Activated effector memory CD4-positive, alpha-beta T cell treated with Interleukin-2 at 50 U/mL for 16 hours (primary cell): ENCODE data around the gene FAM13A.
"Not testable (repeated sequence)": the region's sequence is repeated elsewhere in the genome, so short reads cannot be mapped to it uniquely, and the experiment has no call there.

Experiments used
- DNase-seq: peaks from one replicate; pipeline ENCODE4 v3.0.0-alpha.2; 2020

FAM13A gene

GRCh38 chr4:88955580-88956380 is 101.2 kb downstream of the FAM13A start:
- no peak for DNase-seq

DNA sequence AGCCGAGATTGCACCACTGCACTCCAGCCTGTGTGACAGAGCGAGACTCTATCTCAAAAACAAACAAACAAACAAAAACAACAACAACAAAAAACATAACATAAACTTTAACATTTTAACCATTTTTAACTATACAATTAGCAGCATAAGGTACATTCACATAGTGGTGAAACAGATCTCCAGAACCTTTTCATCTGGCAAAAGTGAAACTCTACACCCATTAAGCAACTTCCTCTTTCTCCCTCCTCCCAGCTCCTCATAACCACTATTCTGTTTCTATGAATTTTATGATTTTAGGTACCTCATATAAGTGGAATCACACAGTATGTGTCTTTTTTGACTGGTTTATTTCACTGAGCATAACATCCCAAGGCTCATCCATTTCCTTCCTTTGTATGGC is 103.6 kb downstream of the FAM13A start:
- DNase-seq: no peak

DNA sequence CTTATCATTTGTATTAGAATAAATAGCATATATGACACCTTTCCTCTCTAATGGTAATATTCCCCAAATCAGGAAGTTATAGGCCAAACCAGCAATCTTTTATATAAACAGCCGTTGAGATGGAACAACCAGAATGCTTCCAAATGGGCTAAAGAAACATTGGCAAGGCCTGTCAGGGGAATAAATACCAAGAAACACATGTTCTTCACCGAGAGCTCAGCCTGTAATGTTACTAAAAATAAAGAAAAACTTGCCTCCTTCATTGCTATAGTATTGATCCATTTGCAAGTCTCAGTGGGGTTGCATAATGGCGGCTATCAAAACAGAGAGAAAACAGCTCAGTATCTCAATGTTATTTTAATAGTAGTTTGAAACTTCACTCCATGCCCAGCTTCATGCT is 104.9 kb downstream of the FAM13A start:
- no peak for DNase-seq

GRCh38 chr4:88949605-88950004 is 107.4 kb downstream of the FAM13A start:
- DNase-seq: no peak

DNA sequence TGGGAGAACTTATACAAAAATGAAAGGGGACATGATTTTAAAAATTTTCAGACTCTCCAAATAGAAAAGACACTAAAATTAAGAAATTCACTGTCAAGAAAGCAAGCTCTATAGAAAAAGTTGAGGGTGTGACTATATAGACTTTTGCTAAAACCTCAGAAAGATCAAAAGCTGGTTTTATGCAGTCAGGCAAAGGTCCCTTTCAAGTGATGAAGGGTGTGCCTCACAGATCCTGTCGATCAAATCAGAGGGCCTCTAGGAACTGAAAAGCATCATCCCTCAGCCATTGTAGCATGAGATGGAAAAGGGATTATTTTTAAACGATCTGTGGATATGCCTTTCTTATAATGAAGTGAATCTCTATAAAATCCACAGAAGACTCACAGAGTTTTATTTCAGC is 116.5 kb downstream of the FAM13A start:
- no peak for DNase-seq

GRCh38 chr4:88939697-88940096 is 117.3 kb downstream of the FAM13A start:
- DNase-seq: no peak

DNA sequence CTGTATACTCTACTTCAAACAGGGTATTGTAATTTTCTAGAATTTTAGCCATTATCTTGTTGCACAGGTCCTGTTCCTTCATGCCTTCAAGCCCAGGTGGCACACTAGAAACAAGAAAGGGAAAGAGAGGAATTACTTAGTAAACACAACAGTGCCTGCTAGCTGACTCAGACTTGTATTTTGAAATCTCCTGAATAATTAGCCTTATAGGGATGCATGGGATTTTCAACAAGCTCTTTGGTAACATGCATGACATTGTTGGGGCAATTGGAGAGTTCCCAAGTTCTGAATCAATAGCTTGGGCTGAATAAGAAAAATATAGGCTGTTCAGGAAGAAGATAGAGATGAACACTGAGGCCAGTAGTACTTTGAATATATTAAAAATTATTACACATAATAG is 118.8 kb downstream of the FAM13A start:
- no peak for DNase-seq

GRCh38 chr4:88937081-88937480 is 119.9 kb downstream of the FAM13A start:
- no peak for DNase-seq

GRCh38 chr4:88933414-88934160 is 123.4 kb downstream of the FAM13A start:
- no peak for DNase-seq

DNA sequence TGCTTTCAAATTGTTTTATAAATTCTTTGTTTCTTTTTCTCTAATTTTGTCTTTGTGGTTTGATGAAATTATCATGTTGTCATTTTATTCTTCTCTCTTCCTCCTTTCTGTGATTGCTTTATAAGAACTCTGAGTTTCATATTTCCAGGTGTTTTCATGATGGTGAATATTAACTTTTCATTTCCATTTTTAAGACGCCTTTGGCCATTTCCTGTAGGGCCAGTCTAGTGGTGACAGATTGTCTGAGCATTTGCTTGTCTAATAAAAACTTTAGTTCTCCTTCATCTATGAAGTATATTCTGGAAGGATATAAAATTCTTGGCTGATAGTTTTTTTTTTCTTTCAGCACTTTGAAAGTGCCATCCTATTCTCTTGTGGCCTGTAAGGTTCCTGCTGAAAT is 128.1 kb downstream of the FAM13A start:
- no peak for DNase-seq

DNA sequence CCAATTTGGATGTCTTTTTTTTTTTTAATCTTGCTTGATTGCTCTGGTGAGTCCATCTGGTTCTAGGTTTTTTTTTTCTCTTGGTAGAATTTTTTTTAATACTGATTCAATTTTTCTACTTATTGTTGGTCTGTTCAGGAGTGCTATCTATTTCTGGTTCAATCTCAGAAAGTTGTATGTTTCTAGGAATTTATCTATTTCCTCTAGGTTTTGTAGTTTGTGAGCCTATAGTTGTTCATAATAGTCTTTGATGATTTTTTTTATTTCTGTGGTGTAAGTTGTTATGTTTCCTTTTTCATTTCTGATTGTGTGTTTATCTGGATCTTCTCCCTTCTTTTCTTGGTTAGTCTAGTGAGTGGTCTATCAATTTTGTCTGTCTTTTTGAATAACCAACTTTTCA is 129.6 kb downstream of the FAM13A start:
- no peak for DNase-seq

GRCh38 chr4:88919056-88919455 is 137.9 kb downstream of the FAM13A start:
- DNase-seq: no peak

DNA sequence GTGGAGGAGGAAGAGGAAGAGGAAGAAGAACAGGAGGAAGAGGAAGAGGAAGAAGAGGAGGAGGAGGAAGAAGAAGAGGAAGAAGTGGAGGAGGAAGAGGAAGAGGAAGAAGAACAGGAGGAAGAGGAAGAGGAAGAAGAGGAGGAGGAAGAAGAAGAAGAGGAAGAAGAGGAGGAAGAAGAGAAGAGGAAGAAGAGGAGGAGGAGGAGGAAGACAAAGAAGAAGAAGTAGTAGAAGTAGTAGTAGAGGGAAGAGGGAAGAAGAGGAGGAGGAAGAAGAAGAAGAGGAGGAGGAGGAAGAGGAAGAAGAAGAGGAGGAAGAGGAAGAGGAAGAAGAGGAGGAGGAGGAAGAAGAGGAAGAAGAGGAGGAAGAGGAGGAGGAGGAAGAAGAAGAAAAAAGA is 143.8 kb downstream of the FAM13A start:
- not testable (repeated sequence) for DNase-seq

DNA sequence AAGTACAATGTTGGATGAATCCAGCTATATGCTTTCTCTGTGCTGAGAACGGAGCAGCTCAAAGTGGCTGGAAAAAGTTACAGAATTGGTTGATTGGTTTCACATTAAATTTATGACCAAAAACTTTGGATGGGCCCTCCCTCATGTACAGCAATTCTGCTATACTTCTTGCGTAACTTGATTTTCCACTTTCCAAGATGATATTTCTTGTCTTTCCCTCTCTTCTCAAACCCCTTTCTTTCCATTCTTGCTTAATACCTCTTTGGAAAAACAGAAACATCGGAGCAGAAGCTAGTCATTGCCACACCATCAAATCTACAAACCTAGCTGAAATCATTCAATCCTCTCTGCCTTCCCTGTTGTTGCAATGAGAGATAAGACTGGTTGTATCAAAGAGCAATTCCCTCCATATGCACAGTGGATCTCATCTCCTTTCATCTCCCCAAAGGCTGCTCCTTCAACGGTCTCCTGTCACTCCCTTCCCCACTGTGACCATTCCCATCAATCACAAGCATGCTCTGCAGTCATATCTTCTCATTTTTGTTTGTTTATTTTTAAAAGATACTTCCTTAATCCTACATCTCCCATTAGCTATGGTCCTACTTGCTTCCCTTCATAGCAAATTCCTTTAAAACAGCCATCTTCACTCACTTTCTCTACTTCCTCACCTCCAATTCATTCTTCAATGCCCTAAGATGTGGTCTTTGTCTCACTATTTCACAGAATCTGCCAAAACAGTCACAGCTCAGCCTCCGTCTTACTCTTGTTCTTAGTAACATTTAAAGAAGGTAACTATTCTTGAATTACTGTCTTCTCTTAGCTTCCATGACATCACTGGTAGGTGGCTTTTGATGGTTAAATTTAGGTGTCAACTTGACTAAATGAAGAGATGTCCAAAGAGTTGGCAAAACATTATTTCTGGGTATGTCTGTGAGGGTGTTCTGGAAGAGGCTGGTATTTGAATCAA is 145.5 kb downstream of the FAM13A start:
- no peak for DNase-seq

- no peak for DNase-seq
Measured at GRCh38 chr4:88910101-88910500, 146.9 kb downstream of the FAM13A start.

DNA sequence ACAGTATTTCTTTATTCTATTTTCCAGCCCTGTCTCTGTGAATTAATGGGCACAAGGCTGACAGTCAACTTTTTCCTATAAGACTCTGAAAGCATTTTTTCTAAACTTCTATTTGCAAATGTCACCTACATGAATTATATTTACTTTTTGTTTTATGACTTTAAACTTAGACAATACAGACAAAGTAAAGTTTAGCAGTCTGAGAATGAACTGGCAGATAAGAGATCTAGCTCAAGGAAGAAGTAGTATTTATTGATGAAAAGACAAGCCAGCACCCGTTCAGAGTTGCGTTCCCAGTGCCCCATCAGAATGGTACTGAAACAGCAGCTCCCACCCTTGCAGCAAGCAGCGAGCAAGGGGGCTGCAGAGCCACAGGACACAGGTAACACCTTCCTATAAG is 148.5 kb downstream of the FAM13A start:
- DNase-seq: no peak

GRCh38 chr4:88908003-88908402 is 149.0 kb downstream of the FAM13A start:
- no peak for DNase-seq

DNA sequence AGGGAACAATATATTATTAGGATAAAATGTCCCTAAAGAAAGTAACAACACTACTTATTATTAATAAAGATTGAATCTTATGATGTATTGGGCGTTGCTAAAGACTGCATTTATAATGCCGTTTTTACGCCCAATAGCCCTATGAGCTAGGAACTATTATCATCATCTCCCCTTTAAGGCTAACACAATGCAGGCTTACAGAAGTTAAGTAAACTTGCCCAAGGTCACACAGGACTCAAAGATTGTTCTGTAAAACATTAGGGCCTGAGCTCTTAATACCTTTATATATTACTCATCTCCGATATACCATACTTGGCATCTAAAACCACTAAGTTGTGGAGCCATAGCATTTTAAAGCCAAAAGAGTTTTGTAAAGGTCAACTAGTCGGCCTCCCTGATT is 149.5 kb downstream of the FAM13A start:
- no peak for DNase-seq

DNA sequence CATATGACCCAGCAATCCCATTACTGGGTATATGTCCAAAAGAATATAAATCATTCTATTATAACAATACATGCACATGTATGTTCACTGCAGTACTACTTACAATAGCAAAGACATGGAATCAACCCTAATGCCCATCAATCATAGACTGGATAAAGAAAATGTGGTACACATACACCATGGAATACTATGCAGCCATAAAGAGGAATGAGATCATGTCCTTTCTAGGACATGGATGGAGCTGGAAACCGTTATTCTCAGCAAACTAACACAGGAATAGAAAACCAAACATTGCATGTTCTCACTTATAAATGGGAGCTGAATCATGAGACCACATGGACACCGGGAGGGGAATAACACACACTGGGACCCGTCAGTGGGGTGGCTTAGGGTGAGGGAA is 152.7 kb downstream of the FAM13A start:
- DNase-seq: not testable (repeated sequence)

DNA sequence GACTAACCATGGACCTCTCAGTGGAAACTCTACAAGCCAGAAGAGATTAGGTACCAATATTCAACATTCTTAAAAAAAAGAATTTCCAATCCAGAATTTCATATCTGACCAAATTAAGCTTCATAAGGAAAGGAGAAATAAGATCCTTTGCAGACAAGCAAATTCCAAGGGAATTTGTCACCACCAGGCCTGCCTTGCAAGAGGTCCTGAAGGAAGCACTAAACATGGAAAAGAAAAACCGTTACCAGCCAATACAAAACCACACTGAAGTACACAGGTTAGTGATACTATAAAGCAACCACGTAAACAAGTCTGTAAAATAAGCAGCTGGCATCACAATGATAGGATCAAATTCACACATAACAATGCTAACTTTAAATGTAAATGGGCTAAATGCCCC is 156.6 kb downstream of the FAM13A start:
- no peak for DNase-seq

- no peak for DNase-seq
Measured at GRCh38 chr4:88897752-88898151, 159.2 kb downstream of the FAM13A start.

- DNase-seq: no peak
Measured at GRCh38 chr4:88897180-88897579, 159.8 kb downstream of the FAM13A start.

GRCh38 chr4:88893961-88894360 is 163.0 kb downstream of the FAM13A start:
- DNase-seq: no peak
